ENCODE measurements around the gene TLE4.

DNA sequence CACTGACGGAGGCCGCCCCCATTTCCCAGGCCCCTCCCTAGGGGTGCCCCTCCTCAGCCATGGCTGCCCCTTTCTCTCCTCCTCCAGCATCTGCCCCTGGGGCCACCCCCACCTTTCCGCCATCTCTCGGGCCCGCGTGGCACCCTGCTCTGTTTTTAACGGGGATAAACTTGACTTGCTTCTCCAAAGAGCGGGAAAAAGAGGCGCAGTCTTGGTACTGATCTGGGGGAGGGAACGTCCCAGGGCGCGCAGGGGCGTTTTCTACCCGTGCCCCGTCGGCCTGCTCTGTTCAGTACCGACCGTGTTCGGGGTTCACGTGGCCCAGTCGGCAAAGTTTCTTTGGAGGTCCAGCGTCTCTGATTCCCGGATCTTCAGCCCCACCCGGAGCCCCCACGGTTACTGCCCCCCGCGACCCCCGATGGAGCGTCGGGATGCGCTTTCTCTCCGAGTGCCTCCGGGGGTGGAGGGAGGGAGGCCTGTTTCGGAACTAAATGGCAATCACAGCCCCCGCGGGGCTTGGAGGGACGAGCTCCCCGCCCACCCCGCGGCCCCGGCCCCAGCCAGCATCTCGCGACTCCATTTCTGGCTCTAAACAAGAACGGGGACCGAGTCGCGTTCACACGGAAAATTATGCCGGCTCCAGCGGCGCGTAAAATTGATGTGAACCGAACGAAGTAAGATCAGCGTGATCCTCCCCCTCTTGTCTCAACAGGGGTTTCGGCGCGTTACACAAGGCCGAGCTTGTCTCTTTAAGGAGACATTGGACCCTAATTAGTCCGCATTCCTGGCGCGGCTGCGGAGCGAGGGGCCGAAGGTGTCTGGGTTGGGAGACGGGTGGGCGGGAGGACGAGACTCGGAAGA lies 1.1 kb upstream of the TLE4 start:
- no peak for TF ChIP-seq EZH2phosphoT487 (IDR thresholded peaks at IDR 0.05; ENCODE audit: low read depth, severe bottlenecking, unreplicated experiment)
- TF ChIP-seq, protein P1, sequence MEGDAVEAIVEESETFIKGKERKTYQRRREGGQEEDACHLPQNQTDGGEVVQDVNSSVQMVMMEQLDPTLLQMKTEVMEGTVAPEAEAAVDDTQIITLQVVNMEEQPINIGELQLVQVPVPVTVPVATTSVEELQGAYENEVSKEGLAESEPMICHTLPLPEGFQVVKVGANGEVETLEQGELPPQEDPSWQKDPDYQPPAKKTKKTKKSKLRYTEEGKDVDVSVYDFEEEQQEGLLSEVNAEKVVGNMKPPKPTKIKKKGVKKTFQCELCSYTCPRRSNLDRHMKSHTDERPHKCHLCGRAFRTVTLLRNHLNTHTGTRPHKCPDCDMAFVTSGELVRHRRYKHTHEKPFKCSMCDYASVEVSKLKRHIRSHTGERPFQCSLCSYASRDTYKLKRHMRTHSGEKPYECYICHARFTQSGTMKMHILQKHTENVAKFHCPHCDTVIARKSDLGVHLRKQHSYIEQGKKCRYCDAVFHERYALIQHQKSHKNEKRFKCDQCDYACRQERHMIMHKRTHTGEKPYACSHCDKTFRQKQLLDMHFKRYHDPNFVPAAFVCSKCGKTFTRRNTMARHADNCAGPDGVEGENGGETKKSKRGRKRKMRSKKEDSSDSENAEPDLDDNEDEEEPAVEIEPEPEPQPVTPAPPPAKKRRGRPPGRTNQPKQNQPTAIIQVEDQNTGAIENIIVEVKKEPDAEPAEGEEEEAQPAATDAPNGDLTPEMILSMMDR (IDR thresholded peaks at IDR 0.05; ENCODE audit: poor library complexity): no peak
